ENCODE data around the gene COPZ2. TPM values are rescaled to one million over a fixed set of nuclear protein-coding genes. Genes with fewer than 3 reads are reported as not detected.
A peak's percentile ranks its signal among the peaks of the same experiment; 100 is the strongest.
"Not testable (repeated sequence)": the region's sequence is repeated elsewhere in the genome, so short reads cannot be mapped to it uniquely, and the experiment has no call there.

COPZ2 gene
- total RNA-seq, 1 donor from 2014 or later, result not detected

- Mint-ChIP-seq H3K27ac (ENCODE audit: unreplicated experiment) (peak overlapping the region; percentile 100), H3K27me3 (ENCODE audit: unreplicated experiment) (peaks cover 12% of the 10 kb centered on the region), H3K9me3 (ENCODE audit: unreplicated experiment) (peaks cover 15% of the 10 kb centered on the region), H3K4me1 (ENCODE audit: low read depth, unreplicated experiment) (peaks cover 50% of the 10 kb centered on the region), H3K36me3 (ENCODE audit: unreplicated experiment) (no peaks in the 10 kb centered on the region), H3K4me3 (ENCODE audit: unreplicated experiment) (peak overlapping the region; percentile 63)
- no peak for DNase-seq
- no peak for TF ChIP-seq CTCF (IDR thresholded peaks at IDR 0.05; ENCODE audit: partially characterized antibody, unreplicated experiment)
Observed at GRCh38 chr17:48002266-48002915, 35.2 kb downstream of the COPZ2 start.

GRCh38 chr17:48001657-48002056 lies 35.9 kb downstream of the COPZ2 start:
- Mint-ChIP-seq H3K27ac (ENCODE audit: unreplicated experiment) (peak overlapping the region; percentile 100), H3K4me1 (ENCODE audit: low read depth, unreplicated experiment) (peaks cover 45% of the 10 kb centered on the region), H3K9me3 (ENCODE audit: unreplicated experiment) (peaks cover 15% of the 10 kb centered on the region), H3K27me3 (ENCODE audit: unreplicated experiment) (peaks cover 12% of the 10 kb centered on the region)
- not testable (repeated sequence) for H3K36me3 Mint-ChIP-seq (ENCODE audit: unreplicated experiment); H3K4me3 Mint-ChIP-seq (ENCODE audit: unreplicated experiment); DNase-seq

- DNase-seq, result no peak
- Mint-ChIP-seq H3K4me3 (ENCODE audit: unreplicated experiment) (no peak overlapping the region), H3K36me3 (ENCODE audit: unreplicated experiment) (no peaks in the 10 kb centered on the region), H3K9me3 (ENCODE audit: unreplicated experiment) (peaks cover 15% of the 10 kb centered on the region), H3K27me3 (ENCODE audit: unreplicated experiment) (peaks cover 11% of the 10 kb centered on the region), H3K27ac (ENCODE audit: unreplicated experiment) (peak overlapping the region; percentile 86), H3K4me1 (ENCODE audit: low read depth, unreplicated experiment) (peaks cover 48% of the 10 kb centered on the region)
- TF ChIP-seq CTCF (IDR thresholded peaks at IDR 0.05; ENCODE audit: partially characterized antibody, unreplicated experiment), result no peak
Observed at GRCh38 chr17:48001197-48001596, 36.4 kb downstream of the COPZ2 start.

GRCh38 chr17:47999582-47999981 lies 38.0 kb downstream of the COPZ2 start:
- peak overlapping the region; percentile 76 for H3K27ac Mint-ChIP-seq (ENCODE audit: unreplicated experiment)
- H3K27me3 Mint-ChIP-seq (ENCODE audit: unreplicated experiment), result peaks cover 9% of the 10 kb centered on the region
- no peaks in the 10 kb centered on the region for H3K36me3 Mint-ChIP-seq (ENCODE audit: unreplicated experiment)
- no peak for TF ChIP-seq CTCF (IDR thresholded peaks at IDR 0.05; ENCODE audit: partially characterized antibody, unreplicated experiment)
- no peak overlapping the region for H3K4me3 Mint-ChIP-seq (ENCODE audit: unreplicated experiment)
- H3K9me3 Mint-ChIP-seq (ENCODE audit: unreplicated experiment), result peaks cover 19% of the 10 kb centered on the region
- no peak for DNase-seq
- H3K4me1 Mint-ChIP-seq (ENCODE audit: low read depth, unreplicated experiment), result peaks cover 45% of the 10 kb centered on the region

- Mint-ChIP-seq H3K27ac (ENCODE audit: unreplicated experiment) (no peak overlapping the region), H3K4me3 (ENCODE audit: unreplicated experiment) (no peak overlapping the region), H3K9me3 (ENCODE audit: unreplicated experiment) (peaks cover 10% of the 10 kb centered on the region), H3K36me3 (ENCODE audit: unreplicated experiment) (no peaks in the 10 kb centered on the region), H3K4me1 (ENCODE audit: low read depth, unreplicated experiment) (peaks cover 45% of the 10 kb centered on the region), H3K27me3 (ENCODE audit: unreplicated experiment) (peaks cover 2% of the 10 kb centered on the region)
- no peak for DNase-seq
- no peak for TF ChIP-seq CTCF (IDR thresholded peaks at IDR 0.05; ENCODE audit: partially characterized antibody, unreplicated experiment)
Observed at GRCh38 chr17:47998044-47998443, 39.6 kb downstream of the COPZ2 start.
